H1 (cell line): ENCODE data around the gene RAB39B. TPM values are rescaled to one million over a fixed set of nuclear protein-coding genes. Genes with fewer than 3 reads are reported as not detected.

Experiments used
- ASH2L ChIP-seq: fragments of 200-600, 300-600 bp; sonication (generic); IDR thresholded peaks from one replicate; pipeline ENCODE4 v1.7.1; 2017; ENCODE audit warnings: low read length
- BCL11A ChIP-seq, 2 experiments: IDR thresholded peaks; one replicate each; pipeline ENCODE4 v1.6.1; 2011; ENCODE audit warnings: low read depth in 2 of 2, low read length in 2 of 2, mild to moderate bottlenecking in 2 of 2
- BRCA1 ChIP-seq: IDR thresholded peaks from 2 replicates; pipeline ENCODE4 v1.6.1; 2012; ENCODE audit warnings: low read depth, low read length, improper control_type of control experiment
- CBX5 ChIP-seq: fragments of 300-800, 300-1000 bp; sonication (generic); IDR thresholded peaks from 2 replicates; pipeline ENCODE4 v1.7.1; 2016; ENCODE audit warnings: antibody characterized with exemption, low read length, low read depth
- CREB1 ChIP-seq: IDR thresholded peaks from 2 replicates; pipeline ENCODE4 v1.6.1; 2012; ENCODE audit warnings: inconsistent platforms
- E2F6 ChIP-seq: IDR thresholded peaks from 2 replicates; pipeline ENCODE4 v1.6.1; 2012; ENCODE audit warnings: inconsistent platforms
- HDAC6 ChIP-seq: IDR thresholded peaks from one replicate; pipeline ENCODE4 v1.7.1; 2012; ENCODE audit warnings: low read depth, mild to moderate bottlenecking, inconsistent platforms, low read length, moderate library complexity
- MAFK ChIP-seq: IDR thresholded peaks from 2 replicates; pipeline ENCODE4 v1.6.1; 2012; ENCODE audit warnings: low read depth, mild to moderate bottlenecking, improper control_type of control experiment, low read length
- MAX ChIP-seq: IDR thresholded peaks from 2 replicates; pipeline ENCODE4 v1.6.1; 2012; ENCODE audit warnings: inconsistent platforms
- POLR2AphosphoS5 ChIP-seq: IDR thresholded peaks from 2 replicates; pipeline ENCODE4 v1.6.1; 2011; ENCODE audit warnings: low read depth, low read length
- RAD21 ChIP-seq, 2 experiments: IDR thresholded peaks in 1 of 2; conservative IDR thresholded peaks in 1 of 2; 2 replicates each; pipeline ENCODE4 v1.6.1; 2011; ENCODE audit warnings: low read depth in 2 of 2, low read length in 2 of 2, improper control_type of control experiment in 1 of 2, inconsistent platforms in 1 of 2, mild to moderate bottlenecking in 1 of 2, moderate library complexity in 1 of 2
- RNF2 ChIP-seq: fragments of 200-900, 300-1000 bp; sonication (generic); IDR thresholded peaks from 2 replicates; pipeline ENCODE4 v1.7.1; 2016; ENCODE audit warnings: borderline replicate concordance, low read depth, mild to moderate bottlenecking, antibody characterized with exemption, low read length; ENCODE audit not compliant: poor library complexity, severe bottlenecking; ENCODE audit errors: missing control alignments
- SIX5 ChIP-seq: IDR thresholded peaks from 2 replicates; pipeline ENCODE4 v1.6.1; 2011; ENCODE audit warnings: mild to moderate bottlenecking, low read depth, low read length
- TBP ChIP-seq: IDR thresholded peaks from 2 replicates; pipeline ENCODE4 v1.6.1; 2011; ENCODE audit warnings: low read depth, low read length, improper control_type of control experiment
- TCF12 ChIP-seq: IDR thresholded peaks from 2 replicates; pipeline ENCODE4 v1.6.1; 2011; ENCODE audit warnings: low read depth, mild to moderate bottlenecking, low read length
- TEAD4 ChIP-seq: IDR thresholded peaks from 2 replicates; pipeline ENCODE4 v1.6.1; 2012; ENCODE audit warnings: low read depth, low read length, inconsistent platforms, mixed read lengths
- YY1 ChIP-seq: IDR thresholded peaks from 2 replicates; pipeline ENCODE4 v1.6.1; 2011; ENCODE audit warnings: low read depth, mild to moderate bottlenecking, low read length
- polyA plus RNA-seq, 7 experiments: library from polyadenylated mRNA; depleted of rRNA in 3 of 7; stranded (reverse) in 5 of 7; unstranded in 2 of 7; fragments of >200 nt in 5 of 7; fragments of 200-250 nt in 2 of 7; gene quantifications; 1 replicate in 5 of 7; 2 replicates in 1 of 7; 4 replicates in 1 of 7; pipeline versions ENCODE4 v1.2.1 to v1.2.3, GENCODE V29; 2011 to 2013; ENCODE audit warnings: missing spikeins in 2 of 7, mixed read lengths in 2 of 7
- total RNA-seq: library from RNA; stranded (reverse); fragmentation: NEBNext Ultra II Directional; extraction: Animal tissue kit (Norgen Biotek cat#: 25700); gene quantifications from 2 replicates; pipeline ENCODE4 v1.2.1, GENCODE V29; 2021
- TF ChIP-seq, protein P1 (sequence below), 3 experiments: IDR thresholded peaks; 1 replicate in 2 of 3; 2 replicates in 1 of 3; pipeline versions ENCODE4 v1.5.1 to v1.6.1; 2011; ENCODE audit warnings: low read length in 3 of 3, mild to moderate bottlenecking in 3 of 3, inconsistent platforms in 2 of 3, low read depth in 1 of 3, moderate library complexity in 1 of 3; ENCODE audit not compliant: insufficient read depth in 1 of 3; ENCODE audit errors: control extremely low read depth in 1 of 3
- TF ChIP-seq, protein P2 (sequence below): IDR thresholded peaks from 2 replicates; pipeline ENCODE4 v1.6.1; 2012; ENCODE audit warnings: low read length, inconsistent platforms

RAB39B gene
- total and polyA plus RNA-seq, 2 of the 8 experiments (the other 6 are each of a cell fraction or from before 2014, with no cell fraction given) = 3.1 to 9.3 TPM

- TF ChIP-seq, protein P1, sequence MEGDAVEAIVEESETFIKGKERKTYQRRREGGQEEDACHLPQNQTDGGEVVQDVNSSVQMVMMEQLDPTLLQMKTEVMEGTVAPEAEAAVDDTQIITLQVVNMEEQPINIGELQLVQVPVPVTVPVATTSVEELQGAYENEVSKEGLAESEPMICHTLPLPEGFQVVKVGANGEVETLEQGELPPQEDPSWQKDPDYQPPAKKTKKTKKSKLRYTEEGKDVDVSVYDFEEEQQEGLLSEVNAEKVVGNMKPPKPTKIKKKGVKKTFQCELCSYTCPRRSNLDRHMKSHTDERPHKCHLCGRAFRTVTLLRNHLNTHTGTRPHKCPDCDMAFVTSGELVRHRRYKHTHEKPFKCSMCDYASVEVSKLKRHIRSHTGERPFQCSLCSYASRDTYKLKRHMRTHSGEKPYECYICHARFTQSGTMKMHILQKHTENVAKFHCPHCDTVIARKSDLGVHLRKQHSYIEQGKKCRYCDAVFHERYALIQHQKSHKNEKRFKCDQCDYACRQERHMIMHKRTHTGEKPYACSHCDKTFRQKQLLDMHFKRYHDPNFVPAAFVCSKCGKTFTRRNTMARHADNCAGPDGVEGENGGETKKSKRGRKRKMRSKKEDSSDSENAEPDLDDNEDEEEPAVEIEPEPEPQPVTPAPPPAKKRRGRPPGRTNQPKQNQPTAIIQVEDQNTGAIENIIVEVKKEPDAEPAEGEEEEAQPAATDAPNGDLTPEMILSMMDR (IDR thresholded peaks at IDR 0.05; ENCODE audit: control extremely low read depth in 1 of 3, insufficient read depth in 1 of 3, low read depth in 1 of 3, low read length in 3 of 3) = peak in 1 of 3 experiments; percentile 37; a peak in 1 of 4 replicates
- TF ChIP-seq POLR2AphosphoS5 (peak; percentile 78; the same call in 1 of the 2 replicates), TCF12 (no peak), YY1 (peak; percentile 90), TEAD4 (no peak), RAD21 (IDR thresholded peaks at IDR 0.05 in 1 of 2, conservative IDR thresholded peaks at IDR 0.05 in 1 of 2; ENCODE audit: low read depth in 2 of 2, low read length in 2 of 2) (peak in 1 of 2 experiments; percentile 3; a peak in 1 of 4 replicates), ASH2L (no peak), CBX5 (no peak), E2F6 (no peak), SIX5 (no peak), BRCA1 (no peak), MAX (no peak), BCL11A (IDR thresholded peaks at IDR 0.05; ENCODE audit: low read depth in 2 of 2, low read length in 2 of 2) (no peak), RNF2 (no peak), MAFK (no peak), CREB1 (no peak; the same call in 1 of the 2 replicates), TBP (peak; percentile 52; the same call in 1 of the 2 replicates), HDAC6 (no peak)
- TF ChIP-seq, protein P2, sequence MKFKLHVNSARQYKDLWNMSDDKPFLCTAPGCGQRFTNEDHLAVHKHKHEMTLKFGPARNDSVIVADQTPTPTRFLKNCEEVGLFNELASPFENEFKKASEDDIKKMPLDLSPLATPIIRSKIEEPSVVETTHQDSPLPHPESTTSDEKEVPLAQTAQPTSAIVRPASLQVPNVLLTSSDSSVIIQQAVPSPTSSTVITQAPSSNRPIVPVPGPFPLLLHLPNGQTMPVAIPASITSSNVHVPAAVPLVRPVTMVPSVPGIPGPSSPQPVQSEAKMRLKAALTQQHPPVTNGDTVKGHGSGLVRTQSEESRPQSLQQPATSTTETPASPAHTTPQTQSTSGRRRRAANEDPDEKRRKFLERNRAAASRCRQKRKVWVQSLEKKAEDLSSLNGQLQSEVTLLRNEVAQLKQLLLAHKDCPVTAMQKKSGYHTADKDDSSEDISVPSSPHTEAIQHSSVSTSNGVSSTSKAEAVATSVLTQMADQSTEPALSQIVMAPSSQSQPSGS = no peak
Measured at GRCh38 chrX:155216179-155216939, 47.9 kb downstream of the RAB39B start, which contains the start of gene VBP1 (continued).
